ENCODE results near the gene PPT2. TPM values are rescaled to one million over a fixed set of nuclear protein-coding genes. Genes with fewer than 3 reads are reported as not detected.

The PPT2 gene
- total and polyA plus RNA-seq, 2 of the 13 experiments (the other 11 are each of a cell fraction or from before 2014, with no cell fraction given), result 39.2 to 61.8 TPM

GRCh38 chr6:32190054-32190851 is 36.3 kb downstream of the PPT2 start, which contains the start of gene PBX2 (continued):
- TF ChIP-seq ZNF772 (CRISPR knock-in tag; IDR thresholded peaks at IDR 0.05) (peak; percentile 74), ZNF280D (CRISPR knock-in tag; IDR thresholded peaks at IDR 0.05) (no peak), KAT2B (IDR thresholded peaks at IDR 0.05; ENCODE audit: borderline replicate concordance, low read depth, low read length) (no peak), SPEN (CRISPR knock-in tag; IDR thresholded peaks at IDR 0.05; ENCODE audit: low read depth) (peak; percentile 49; the same call in 1 of the 2 replicates), NFE2L1 (CRISPR knock-in tag; IDR thresholded peaks at IDR 0.05; ENCODE audit: borderline replicate concordance) (no peak), ZMYM4 (CRISPR knock-in tag; IDR thresholded peaks at IDR 0.05) (no peak; the same call in 1 of the 2 replicates), CCAR2 (optimal IDR thresholded peaks at IDR 0.05; ENCODE audit: low read depth, low read length) (peak; percentile 66), ZNF275 (CRISPR knock-in tag; IDR thresholded peaks at IDR 0.05; ENCODE audit: borderline replicate concordance) (peak; percentile 80; the same call in 1 of the 2 replicates), NR2F2 (IDR thresholded peaks at IDR 0.05; ENCODE audit: borderline replicate concordance, low read depth) (no peak), ZNF251 (CRISPR knock-in tag; IDR thresholded peaks at IDR 0.05) (no peak), CTCF (CRISPR knock-in tag; IDR thresholded peaks at IDR 0.05) (peak; percentile 27; the same call in 1 of the 2 replicates), KMT2B (CRISPR knock-in tag; IDR thresholded peaks at IDR 0.05) (peak; percentile 48; the same call in 1 of the 2 replicates), HIVEP1 (CRISPR knock-in tag; IDR thresholded peaks at IDR 0.05) (0 out of 2 replicates have a peak, but pooled peaks have one; percentile 32), HOMEZ (CRISPR knock-in tag; IDR thresholded peaks at IDR 0.05; ENCODE audit: low read depth) (peak; percentile 68), ZSCAN31 (CRISPR knock-in tag; IDR thresholded peaks at IDR 0.05; ENCODE audit: low read depth) (0 out of 2 replicates have a peak, but pooled peaks have one; percentile 49), ZNF672 (CRISPR knock-in tag; IDR thresholded peaks at IDR 0.05) (no peak), ZNF432 (CRISPR knock-in tag; IDR thresholded peaks at IDR 0.05; ENCODE audit: borderline replicate concordance) (no peak), KLF6 (CRISPR knock-in tag; IDR thresholded peaks at IDR 0.05) (0 out of 2 replicates have a peak, but pooled peaks have one; percentile 35), ZGPAT (CRISPR knock-in tag; IDR thresholded peaks at IDR 0.05) (peak; percentile 46; the same call in 1 of the 2 replicates)
